Mammary epithelial cell (primary cell): ENCODE measurements around the gene S100A14.

Source experiments
- CTCF ChIP-seq, 2 donors: IDR thresholded peaks in 1 of 2; conservative IDR thresholded peaks in 1 of 2; 2 replicates each; pipeline ENCODE4 v1.5.1; 2011 to 2012; ENCODE audit warnings: inconsistent platforms in 2 of 2, low read length in 2 of 2, mild to moderate bottlenecking in 2 of 2, control low read depth in 1 of 2, low read depth in 1 of 2; ENCODE audit not compliant: insufficient read depth in 1 of 2; ENCODE audit errors: extremely low read depth in 1 of 2
- EZH2 ChIP-seq: IDR thresholded peaks from 2 replicates; pipeline ENCODE4 v1.6.1; 2012; ENCODE audit warnings: low read length, inconsistent platforms, borderline replicate concordance

GRCh38 chr1:153585006-153585405, 31.1 kb downstream of the S100A14 start:
- TF ChIP-seq CTCF (conservative IDR thresholded peaks at IDR 0.05 in 1 of 2, IDR thresholded peaks at IDR 0.05 in 1 of 2; ENCODE audit: extremely low read depth in 1 of 2, insufficient read depth in 1 of 2, low read depth in 1 of 2, low read length in 2 of 2) (no peak), EZH2 (no peak)
